ENCODE data around the gene SEMA3E.

GRCh38 chr7:83427884-83428283, 221.1 kb downstream of the SEMA3E start:
- TF ChIP-seq EZH2 (IDR thresholded peaks at IDR 0.05) (no peak), POLR2AphosphoS5 (IDR thresholded peaks at IDR 0.05; ENCODE audit: borderline replicate concordance, low read depth, low read length) (no peak)
